ENCODE results near the gene PTPN7. TPM values are rescaled to one million over a fixed set of nuclear protein-coding genes. Genes with fewer than 3 reads are reported as not detected.

The PTPN7 gene
- total RNA-seq, 4 donors from 2014 or later: 1.9 to 5.5 (median 3.1) TPM

GRCh38 chr1:202164271-202165037 lies 4.1 kb upstream of the PTPN7 start:
- Histone ChIP-seq H3K27ac (no peak overlapping the region), H3K27me3 (peaks cover 0 to 12% (median 0%) of the 10 kb centered on the region in 4 donors), H3K4me1 (peaks cover 0 to 54% (median 0%) of the 10 kb centered on the region in 3 donors), H3K9me3 (no peaks in the 10 kb centered on the region), H3K36me3 (no peaks in the 10 kb centered on the region), H3K4me3 (no peak overlapping the region)
- TF ChIP-seq POLR2A (IDR thresholded peaks at IDR 0.05): no peak
- no peak for TF ChIP-seq CTCF (IDR thresholded peaks at IDR 0.05)
- WGBS, 2 donors: 49 to 66% methylated on average over 4 to 7 of the region's 11 CpGs
- intact Hi-C loops (cut with DNase I): no loop called here
- DNase-seq: no peak

GRCh38 chr1:202163281-202164270 lies 3.2 kb upstream of the PTPN7 start:
- intact Hi-C loops (cut with DNase I): no loop called here
- 58 to 80% methylated on average over 1 to 4 of the region's 12 CpGs for WGBS, 2 donors
- Histone ChIP-seq H3K4me3 (peak overlapping the region in 1 of 4 donors; percentile 8), H3K9me3 (no peaks in the 10 kb centered on the region), H3K36me3 (no peaks in the 10 kb centered on the region), H3K27me3 (peaks cover 0 to 9% (median 0%) of the 10 kb centered on the region in 4 donors), H3K4me1 (peaks cover 0 to 54% (median 0%) of the 10 kb centered on the region in 3 donors), H3K27ac (peak overlapping the region in 3 of 4 donors; percentile 61 to 80 (median 64))
- DNase-seq: no peak
- TF ChIP-seq CTCF (IDR thresholded peaks at IDR 0.05) (no peak), POLR2A (IDR thresholded peaks at IDR 0.05) (no peak)

GRCh38 chr1:202162418-202163280 lies 2.2 kb upstream of the PTPN7 start:
- Histone ChIP-seq H3K27me3 (peaks cover 0 to 6% (median 0%) of the 10 kb centered on the region in 4 donors), H3K36me3 (no peaks in the 10 kb centered on the region), H3K4me1 (peaks cover 0 to 44% (median 0%) of the 10 kb centered on the region in 3 donors), H3K9me3 (no peaks in the 10 kb centered on the region), H3K4me3 (peak overlapping the region in 1 of 4 donors; percentile 8), H3K27ac (peak overlapping the region; percentile 61 to 80 (median 64))
- WGBS, 2 donors: 50 to 69% methylated on average over 1 to 11 of the region's 15 CpGs
- TF ChIP-seq POLR2A (IDR thresholded peaks at IDR 0.05): no peak
- TF ChIP-seq CTCF (IDR thresholded peaks at IDR 0.05): no peak
- DNase-seq: no peak
- intact Hi-C loops (cut with DNase I): no loop called here

GRCh38 chr1:202162047-202162417 lies 1.6 kb upstream of the PTPN7 start:
- Histone ChIP-seq H3K36me3 (no peaks in the 10 kb centered on the region), H3K4me1 (peaks cover 0 to 41% (median 0%) of the 10 kb centered on the region in 3 donors), H3K27me3 (peaks cover 0 to 6% (median 0%) of the 10 kb centered on the region in 4 donors), H3K27ac (peak overlapping the region; percentile 61 to 80 (median 64)), H3K9me3 (no peaks in the 10 kb centered on the region), H3K4me3 (no peak overlapping the region)
- TF ChIP-seq CTCF (IDR thresholded peaks at IDR 0.05) (no peak), POLR2A (IDR thresholded peaks at IDR 0.05) (no peak)
- DNase-seq: no peak
- WGBS, 2 donors: 72 to 100% methylated on average over 1 to 4 of the region's 4 CpGs
- intact Hi-C loops (cut with DNase I): no loop called here
